H1 (cell line): ENCODE measurements around the gene PIK3CA. TPM values are rescaled to one million over a fixed set of nuclear protein-coding genes. Genes with fewer than 3 reads are reported as not detected.

ENCODE experiments used
- CTCF ChIA-PET: fragments of 300-600 bp; sonication (Branson Sonifier 250); formaldehyde crosslinking; loops from one replicate; lab custom pipeline; 2021; ENCODE audit not compliant: partially characterized antibody; lab: Charles Lee
- POLR2A ChIA-PET: fragments of 300-600 bp; sonication (Branson Sonifier 250); formaldehyde crosslinking; loops from one replicate; lab custom pipeline; 2021; ENCODE audit warnings: inconsistent platforms; ENCODE audit not compliant: partially characterized antibody; lab: Charles Lee
- DNase-seq, 2 experiments: peaks; one replicate each; pipeline versions ENCODE4 v3.0.0 to v3.0.0-alpha.2; 2010 to 2022; ENCODE audit warnings: low spot score in 2 of 2, low read depth in 1 of 2, mixed read lengths in 1 of 2
- FAIRE-seq: peaks from 2 replicates; lab custom pipeline; 2011; peaks lifted over from hg19 to GRCh38; lab: Jason Lieb, UNC
- H2AFZ ChIP-seq: 2 replicates; pipeline ENCODE4 v1.8.1; 2012; ENCODE audit warnings: low read length, inconsistent platforms
- H2AK5ac ChIP-seq: 2 replicates; pipeline ENCODE4 v1.6.1; 2013; ENCODE audit warnings: low read depth, low read length
- H2BK120ac ChIP-seq: replicated peaks from 2 replicates; pipeline ENCODE3; 2013; ENCODE audit warnings: low read depth, low read length, inconsistent platforms
- H2BK12ac ChIP-seq: 2 replicates; pipeline ENCODE4 v1.6.1; 2013; ENCODE audit warnings: low read depth, low read length
- H2BK15ac ChIP-seq: 2 replicates; pipeline ENCODE4 v1.6.1; 2013; ENCODE audit warnings: low read length
- H2BK20ac ChIP-seq: 2 replicates; pipeline ENCODE4 v1.6.1; 2013; ENCODE audit warnings: low read length
- H2BK5ac ChIP-seq: 2 replicates; pipeline ENCODE4 v1.6.1; 2013; ENCODE audit warnings: low read depth, low read length
- H3K14ac ChIP-seq: 2 replicates; pipeline ENCODE4 v1.6.1; 2013; ENCODE audit warnings: inconsistent platforms; ENCODE audit not compliant: insufficient read length
- H3K18ac ChIP-seq: 2 replicates; pipeline ENCODE4 v1.6.1; 2013; ENCODE audit warnings: low read length; ENCODE audit errors: extremely low read depth
- H3K23ac ChIP-seq: 2 replicates; pipeline ENCODE4 v1.6.1; 2013; ENCODE audit warnings: inconsistent platforms; ENCODE audit not compliant: insufficient read length
- H3K23me2 ChIP-seq: 2 replicates; pipeline ENCODE4 v1.6.1; 2013; ENCODE audit warnings: low read depth, low read length
- H3K27ac ChIP-seq: 2 replicates; pipeline ENCODE4 v1.6.1; 2011; ENCODE audit warnings: low read depth, low read length, inconsistent platforms
- H3K27me3 ChIP-seq, 4 experiments: replicated peaks in 1 of 4; 1 replicate in 1 of 4; 2 replicates in 3 of 4; pipeline versions ENCODE4 v1.6.1 to v1.8.1; 2011 to 2013; ENCODE audit warnings: low read length in 3 of 4, mild to moderate bottlenecking in 3 of 4, inconsistent platforms in 2 of 4, mixed read lengths in 2 of 4, moderate library complexity in 1 of 4; ENCODE audit not compliant: control insufficient read depth in 3 of 4, insufficient read depth in 3 of 4; ENCODE audit errors: extremely low read depth in 1 of 4
- H3K36me3 ChIP-seq, 4 experiments: 2 replicates each; pipeline versions ENCODE4 v1.6.1 to v1.8.1; 2011 to 2013; ENCODE audit warnings: mild to moderate bottlenecking in 4 of 4, low read length in 3 of 4, moderate library complexity in 2 of 4, control low read depth in 1 of 4, inconsistent platforms in 1 of 4; ENCODE audit not compliant: insufficient read depth in 4 of 4, control insufficient read depth in 2 of 4
- H3K4ac ChIP-seq: replicated peaks from 2 replicates; pipeline ENCODE3; 2013; ENCODE audit warnings: low read length, low read depth, mixed read lengths, inconsistent platforms; ENCODE audit not compliant: insufficient read length
- H3K4me1 ChIP-seq, 4 experiments: replicated peaks in 1 of 4; 1 replicate in 1 of 4; 2 replicates in 3 of 4; pipeline versions ENCODE4 v1.6.1 to v1.8.1; 2011 to 2013; ENCODE audit warnings: low read length in 3 of 4, inconsistent platforms in 2 of 4, mixed read lengths in 1 of 4; ENCODE audit not compliant: insufficient read depth in 4 of 4, control insufficient read depth in 3 of 4
- H3K4me2 ChIP-seq, 2 experiments: 2 replicates each; pipeline versions ENCODE4 v1.6.1 to v1.8.1; 2011 to 2013; ENCODE audit warnings: low read depth in 2 of 2, low read length in 2 of 2, control low read depth in 1 of 2, inconsistent platforms in 1 of 2, mild to moderate bottlenecking in 1 of 2; ENCODE audit not compliant: insufficient read depth in 1 of 2
- H3K4me3 ChIP-seq, 4 experiments: fragments of 200-600, 300-600 bp in 1 of 4; sonication (generic), shearing (Covaris generic), sonication (Bioruptor Twin) in 1 of 4; 2 replicates each; pipeline versions ENCODE4 v1.5.1 to v1.8.1; 2011 to 2016; ENCODE audit warnings: low read length in 4 of 4, low read depth in 3 of 4, control low read depth in 2 of 4, inconsistent platforms in 2 of 4, mild to moderate bottlenecking in 2 of 4, mixed read lengths in 1 of 4, moderate library complexity in 1 of 4; ENCODE audit not compliant: insufficient read depth in 2 of 4; ENCODE audit errors: extremely low read depth in 1 of 4
- H3K56ac ChIP-seq: replicated peaks from 2 replicates; pipeline ENCODE3; 2013; ENCODE audit warnings: low read depth, mild to moderate bottlenecking, mixed read lengths, low read length, inconsistent platforms; ENCODE audit not compliant: insufficient read length
- H3K79me1 ChIP-seq: 2 replicates; pipeline ENCODE4 v1.6.1; 2013; ENCODE audit warnings: low read depth, low read length, control low read depth
- H3K79me2 ChIP-seq, 2 experiments: 2 replicates each; pipeline versions ENCODE4 v1.6.1 to v1.8.1; 2012 to 2013; ENCODE audit warnings: low read length in 2 of 2, mild to moderate bottlenecking in 2 of 2, inconsistent platforms in 1 of 2; ENCODE audit not compliant: insufficient read depth in 2 of 2, control insufficient read depth in 1 of 2
- H3K9ac ChIP-seq, 4 experiments: replicated peaks in 1 of 4; 1 replicate in 1 of 4; 2 replicates in 3 of 4; pipeline versions ENCODE4 v1.6.1 to v1.8.1; 2011 to 2013; ENCODE audit warnings: low read depth in 3 of 4, low read length in 3 of 4, control low read depth in 2 of 4, mild to moderate bottlenecking in 2 of 4, moderate library complexity in 2 of 4, inconsistent platforms in 1 of 4; ENCODE audit errors: extremely low read depth in 1 of 4
- H3K9me3 ChIP-seq, 2 experiments: 2 replicates each; pipeline versions ENCODE4 v1.6.1 to v1.8.1; 2012 to 2013; ENCODE audit warnings: mild to moderate bottlenecking in 2 of 2, moderate library complexity in 2 of 2, control low read depth in 1 of 2, inconsistent platforms in 1 of 2, low read depth in 1 of 2, low read length in 1 of 2, mixed read lengths in 1 of 2; ENCODE audit not compliant: insufficient read depth in 2 of 2
- H4K20me1 ChIP-seq, 2 experiments: replicated peaks in 1 of 2; 2 replicates each; pipeline versions ENCODE3 to v1.8.1; 2011 to 2013; ENCODE audit warnings: inconsistent platforms in 2 of 2, low read length in 2 of 2, mild to moderate bottlenecking in 1 of 2; ENCODE audit not compliant: insufficient read depth in 2 of 2, control insufficient read depth in 1 of 2
- H4K5ac ChIP-seq: 2 replicates; pipeline ENCODE4 v1.6.1; 2013; ENCODE audit warnings: low read length, low read depth, mixed read lengths, inconsistent platforms; ENCODE audit not compliant: insufficient read length
- H4K8ac ChIP-seq: 2 replicates; pipeline ENCODE4 v1.8.0; 2013; ENCODE audit warnings: mild to moderate bottlenecking, moderate library complexity, low read length, inconsistent platforms; ENCODE audit not compliant: insufficient read depth; ENCODE audit errors: extremely low read depth
- H4K91ac ChIP-seq: replicated peaks from 2 replicates; pipeline ENCODE3; 2013; ENCODE audit warnings: low read length, mixed read lengths, inconsistent platforms; ENCODE audit not compliant: insufficient read length
- E2F6 ChIP-seq: IDR thresholded peaks from 2 replicates; pipeline ENCODE4 v1.6.1; 2012; ENCODE audit warnings: inconsistent platforms
- MAFK ChIP-seq: IDR thresholded peaks from 2 replicates; pipeline ENCODE4 v1.6.1; 2012; ENCODE audit warnings: low read depth, mild to moderate bottlenecking, improper control_type of control experiment, low read length
- NANOG ChIP-seq: IDR thresholded peaks from 2 replicates; pipeline ENCODE4 v1.6.1; 2011; ENCODE audit warnings: low read length, low read depth, mild to moderate bottlenecking, inconsistent platforms; ENCODE audit not compliant: insufficient read depth, poor library complexity, severe bottlenecking
- TAF7 ChIP-seq: optimal IDR thresholded peaks from 2 replicates; pipeline ENCODE3; 2011; ENCODE audit warnings: low read depth, mild to moderate bottlenecking, inconsistent platforms, low read length, moderate library complexity, borderline replicate concordance
- TBP ChIP-seq: IDR thresholded peaks from 2 replicates; pipeline ENCODE4 v1.6.1; 2011; ENCODE audit warnings: low read depth, low read length, improper control_type of control experiment
- TCF12 ChIP-seq: IDR thresholded peaks from 2 replicates; pipeline ENCODE4 v1.6.1; 2011; ENCODE audit warnings: low read depth, mild to moderate bottlenecking, low read length
- WGBS, 2 experiments: shearing (Covaris generic) in 1 of 2; methylation state at CpG; one replicate each; pipeline versions ENCODE4 v1.1.6 to v1.1.7; 2013 to 2015; ENCODE audit warnings: low lambda C conversion rate in 2 of 2, mixed read lengths in 2 of 2, inconsistent platforms in 1 of 2, low coverage in 1 of 2, missing lambda C conversion rate in 1 of 2; ENCODE audit not compliant: insufficient replicate concordance in 2 of 2, insufficient coverage in 1 of 2, insufficient read length in 1 of 2; ENCODE audit errors: extremely low coverage in 1 of 2, missing lambda C conversion rate in 1 of 2; 5-methylcytosine and 5-hydroxymethylcytosine counted together
- polyA plus RNA-seq, 7 experiments: library from polyadenylated mRNA; depleted of rRNA in 3 of 7; stranded (reverse) in 5 of 7; unstranded in 2 of 7; fragments of >200 nt in 5 of 7; fragments of 200-250 nt in 2 of 7; gene quantifications; 1 replicate in 5 of 7; 2 replicates in 1 of 7; 4 replicates in 1 of 7; pipeline versions ENCODE4 v1.2.1 to v1.2.3, GENCODE V29; 2011 to 2013; ENCODE audit warnings: missing spikeins in 2 of 7, mixed read lengths in 2 of 7
- total RNA-seq: library from RNA; stranded (reverse); fragmentation: NEBNext Ultra II Directional; extraction: Animal tissue kit (Norgen Biotek cat#: 25700); gene quantifications from 2 replicates; pipeline ENCODE4 v1.2.1, GENCODE V29; 2021

Gene PIK3CA
- total and polyA plus RNA-seq, 2 of the 8 experiments (the other 6 are each of a cell fraction or from before 2014, with no cell fraction given): 1.6 to 11.3 TPM

- Histone ChIP-seq H4K20me1 (no peaks in the 10 kb centered on the region), H3K56ac (no peak overlapping the region), H2BK20ac (no peak overlapping the region), H2BK15ac (no peak overlapping the region), H3K27me3 (no peaks in the 10 kb centered on the region), H3K4ac (no peak overlapping the region), H3K23me2 (no peaks in the 10 kb centered on the region), H3K27ac (no peak overlapping the region), H4K8ac (no peak overlapping the region), H3K4me3 (no peak overlapping the region), H2AFZ (no peak overlapping the region), H2BK12ac (no peak overlapping the region), H4K5ac (no peak overlapping the region), H3K79me2 (peaks cover 0 to 20% of the 10 kb centered on the region in 2 experiments; a peak in 2 of 4 replicates), H3K9ac (no peak overlapping the region), H3K4me2 (no peak overlapping the region), H3K9me3 (no peaks in the 10 kb centered on the region), H3K23ac (no peak overlapping the region), H2BK5ac (no peak overlapping the region), H3K79me1 (no peaks in the 10 kb centered on the region), H3K4me1 (peaks cover 0 to 3% (median 1%) of the 10 kb centered on the region in 4 experiments; a peak in 2 of 7 replicates), H3K36me3 (peaks cover 0 to 9% (median 0%) of the 10 kb centered on the region in 4 experiments; a peak in 4 of 8 replicates), H3K18ac (no peak overlapping the region), H2BK120ac (no peak overlapping the region), H3K14ac (no peak overlapping the region), H4K91ac (no peak overlapping the region), H2AK5ac (no peak overlapping the region)
- CTCF ChIA-PET: no interaction called here
- 92% methylated on average over 2 of the region's 2 CpGs; no CpG with 5 or more reads in 1 of the 2 experiments for WGBS, 2 experiments
- FAIRE-seq (no peak), DNase-seq (no peak)
- POLR2A ChIA-PET: no interaction called here
- no peak for TF ChIP-seq TCF12
- TF ChIP-seq TAF7: no peak
- no peak for TF ChIP-seq E2F6
- TF ChIP-seq NANOG: no peak
- no peak for TF ChIP-seq MAFK
- TF ChIP-seq TBP: no peak
Measured at GRCh38 chr3:179200790-179201189, 52.6 kb downstream of the PIK3CA start.
